H1 (cell line): Measurements from ENCODE around the gene MFSD2A. TPM values are rescaled to one million over a fixed set of nuclear protein-coding genes. Genes with fewer than 3 reads are reported as not detected.

Experiments used
- CTCF ChIA-PET: fragments of 300-600 bp; sonication (Branson Sonifier 250); formaldehyde crosslinking; loops from one replicate; lab custom pipeline; 2021; ENCODE audit not compliant: partially characterized antibody; lab: Charles Lee
- POLR2A ChIA-PET: fragments of 300-600 bp; sonication (Branson Sonifier 250); formaldehyde crosslinking; loops from one replicate; lab custom pipeline; 2021; ENCODE audit warnings: inconsistent platforms; ENCODE audit not compliant: partially characterized antibody; lab: Charles Lee
- DNase-seq, 2 experiments: peaks; one replicate each; pipeline versions ENCODE4 v3.0.0 to v3.0.0-alpha.2; 2010 to 2022; ENCODE audit warnings: low spot score in 2 of 2, low read depth in 1 of 2, mixed read lengths in 1 of 2
- FAIRE-seq: peaks from 2 replicates; lab custom pipeline; 2011; peaks lifted over from hg19 to GRCh38; lab: Jason Lieb, UNC
- H2AFZ ChIP-seq: 2 replicates; pipeline ENCODE4 v1.8.1; 2012; ENCODE audit warnings: low read length, inconsistent platforms
- H2AK5ac ChIP-seq: 2 replicates; pipeline ENCODE4 v1.6.1; 2013; ENCODE audit warnings: low read depth, low read length
- H2BK120ac ChIP-seq: replicated peaks from 2 replicates; pipeline ENCODE3; 2013; ENCODE audit warnings: low read depth, low read length, inconsistent platforms
- H2BK12ac ChIP-seq: 2 replicates; pipeline ENCODE4 v1.6.1; 2013; ENCODE audit warnings: low read depth, low read length
- H2BK15ac ChIP-seq: 2 replicates; pipeline ENCODE4 v1.6.1; 2013; ENCODE audit warnings: low read length
- H2BK20ac ChIP-seq: 2 replicates; pipeline ENCODE4 v1.6.1; 2013; ENCODE audit warnings: low read length
- H2BK5ac ChIP-seq: 2 replicates; pipeline ENCODE4 v1.6.1; 2013; ENCODE audit warnings: low read depth, low read length
- H3K14ac ChIP-seq: 2 replicates; pipeline ENCODE4 v1.6.1; 2013; ENCODE audit warnings: inconsistent platforms; ENCODE audit not compliant: insufficient read length
- H3K18ac ChIP-seq: 2 replicates; pipeline ENCODE4 v1.6.1; 2013; ENCODE audit warnings: low read length; ENCODE audit errors: extremely low read depth
- H3K23ac ChIP-seq: 2 replicates; pipeline ENCODE4 v1.6.1; 2013; ENCODE audit warnings: inconsistent platforms; ENCODE audit not compliant: insufficient read length
- H3K23me2 ChIP-seq: 2 replicates; pipeline ENCODE4 v1.6.1; 2013; ENCODE audit warnings: low read depth, low read length
- H3K27ac ChIP-seq: 2 replicates; pipeline ENCODE4 v1.6.1; 2011; ENCODE audit warnings: low read depth, low read length, inconsistent platforms
- H3K27me3 ChIP-seq, 4 experiments: replicated peaks in 1 of 4; 1 replicate in 1 of 4; 2 replicates in 3 of 4; pipeline versions ENCODE4 v1.6.1 to v1.8.1; 2011 to 2013; ENCODE audit warnings: low read length in 3 of 4, mild to moderate bottlenecking in 3 of 4, inconsistent platforms in 2 of 4, mixed read lengths in 2 of 4, moderate library complexity in 1 of 4; ENCODE audit not compliant: control insufficient read depth in 3 of 4, insufficient read depth in 3 of 4; ENCODE audit errors: extremely low read depth in 1 of 4
- H3K36me3 ChIP-seq, 4 experiments: 2 replicates each; pipeline versions ENCODE4 v1.6.1 to v1.8.1; 2011 to 2013; ENCODE audit warnings: mild to moderate bottlenecking in 4 of 4, low read length in 3 of 4, moderate library complexity in 2 of 4, control low read depth in 1 of 4, inconsistent platforms in 1 of 4; ENCODE audit not compliant: insufficient read depth in 4 of 4, control insufficient read depth in 2 of 4
- H3K4ac ChIP-seq: replicated peaks from 2 replicates; pipeline ENCODE3; 2013; ENCODE audit warnings: low read length, low read depth, mixed read lengths, inconsistent platforms; ENCODE audit not compliant: insufficient read length
- H3K4me1 ChIP-seq, 4 experiments: replicated peaks in 1 of 4; 1 replicate in 1 of 4; 2 replicates in 3 of 4; pipeline versions ENCODE4 v1.6.1 to v1.8.1; 2011 to 2013; ENCODE audit warnings: low read length in 3 of 4, inconsistent platforms in 2 of 4, mixed read lengths in 1 of 4; ENCODE audit not compliant: insufficient read depth in 4 of 4, control insufficient read depth in 3 of 4
- H3K4me2 ChIP-seq, 2 experiments: 2 replicates each; pipeline versions ENCODE4 v1.6.1 to v1.8.1; 2011 to 2013; ENCODE audit warnings: low read depth in 2 of 2, low read length in 2 of 2, control low read depth in 1 of 2, inconsistent platforms in 1 of 2, mild to moderate bottlenecking in 1 of 2; ENCODE audit not compliant: insufficient read depth in 1 of 2
- H3K4me3 ChIP-seq, 4 experiments: fragments of 200-600, 300-600 bp in 1 of 4; sonication (generic), shearing (Covaris generic), sonication (Bioruptor Twin) in 1 of 4; 2 replicates each; pipeline versions ENCODE4 v1.5.1 to v1.8.1; 2011 to 2016; ENCODE audit warnings: low read length in 4 of 4, low read depth in 3 of 4, control low read depth in 2 of 4, inconsistent platforms in 2 of 4, mild to moderate bottlenecking in 2 of 4, mixed read lengths in 1 of 4, moderate library complexity in 1 of 4; ENCODE audit not compliant: insufficient read depth in 2 of 4; ENCODE audit errors: extremely low read depth in 1 of 4
- H3K56ac ChIP-seq: replicated peaks from 2 replicates; pipeline ENCODE3; 2013; ENCODE audit warnings: low read depth, mild to moderate bottlenecking, mixed read lengths, low read length, inconsistent platforms; ENCODE audit not compliant: insufficient read length
- H3K79me1 ChIP-seq: 2 replicates; pipeline ENCODE4 v1.6.1; 2013; ENCODE audit warnings: low read depth, low read length, control low read depth
- H3K79me2 ChIP-seq, 2 experiments: 2 replicates each; pipeline versions ENCODE4 v1.6.1 to v1.8.1; 2012 to 2013; ENCODE audit warnings: low read length in 2 of 2, mild to moderate bottlenecking in 2 of 2, inconsistent platforms in 1 of 2; ENCODE audit not compliant: insufficient read depth in 2 of 2, control insufficient read depth in 1 of 2
- H3K9ac ChIP-seq, 4 experiments: replicated peaks in 1 of 4; 1 replicate in 1 of 4; 2 replicates in 3 of 4; pipeline versions ENCODE4 v1.6.1 to v1.8.1; 2011 to 2013; ENCODE audit warnings: low read depth in 3 of 4, low read length in 3 of 4, control low read depth in 2 of 4, mild to moderate bottlenecking in 2 of 4, moderate library complexity in 2 of 4, inconsistent platforms in 1 of 4; ENCODE audit errors: extremely low read depth in 1 of 4
- H3K9me3 ChIP-seq, 2 experiments: 2 replicates each; pipeline versions ENCODE4 v1.6.1 to v1.8.1; 2012 to 2013; ENCODE audit warnings: mild to moderate bottlenecking in 2 of 2, moderate library complexity in 2 of 2, control low read depth in 1 of 2, inconsistent platforms in 1 of 2, low read depth in 1 of 2, low read length in 1 of 2, mixed read lengths in 1 of 2; ENCODE audit not compliant: insufficient read depth in 2 of 2
- H4K20me1 ChIP-seq, 2 experiments: replicated peaks in 1 of 2; 2 replicates each; pipeline versions ENCODE3 to v1.8.1; 2011 to 2013; ENCODE audit warnings: inconsistent platforms in 2 of 2, low read length in 2 of 2, mild to moderate bottlenecking in 1 of 2; ENCODE audit not compliant: insufficient read depth in 2 of 2, control insufficient read depth in 1 of 2
- H4K5ac ChIP-seq: 2 replicates; pipeline ENCODE4 v1.6.1; 2013; ENCODE audit warnings: low read length, low read depth, mixed read lengths, inconsistent platforms; ENCODE audit not compliant: insufficient read length
- H4K8ac ChIP-seq: 2 replicates; pipeline ENCODE4 v1.8.0; 2013; ENCODE audit warnings: mild to moderate bottlenecking, moderate library complexity, low read length, inconsistent platforms; ENCODE audit not compliant: insufficient read depth; ENCODE audit errors: extremely low read depth
- H4K91ac ChIP-seq: replicated peaks from 2 replicates; pipeline ENCODE3; 2013; ENCODE audit warnings: low read length, mixed read lengths, inconsistent platforms; ENCODE audit not compliant: insufficient read length
- ASH2L ChIP-seq: fragments of 200-600, 300-600 bp; sonication (generic); IDR thresholded peaks from one replicate; pipeline ENCODE4 v1.7.1; 2017; ENCODE audit warnings: low read length
- CBX5 ChIP-seq: fragments of 300-800, 300-1000 bp; sonication (generic); IDR thresholded peaks from 2 replicates; pipeline ENCODE4 v1.7.1; 2016; ENCODE audit warnings: antibody characterized with exemption, low read length, low read depth
- CBX8 ChIP-seq: fragments of 300-800, 300-1000 bp; sonication (generic); IDR thresholded peaks from 2 replicates; pipeline ENCODE4 v1.7.1; 2016; ENCODE audit warnings: low read depth, low read length, borderline replicate concordance
- CEBPB ChIP-seq: IDR thresholded peaks from 2 replicates; pipeline ENCODE4 v1.6.1; 2012; ENCODE audit warnings: low read depth, low read length
- CHD2 ChIP-seq: IDR thresholded peaks from 2 replicates; pipeline ENCODE4 v1.6.1; 2012; ENCODE audit warnings: low read length, improper control_type of control experiment
- EGR1 ChIP-seq: IDR thresholded peaks from 2 replicates; pipeline ENCODE4 v1.6.1; 2011; ENCODE audit warnings: low read depth, low read length, borderline replicate concordance
- GTF2F1 ChIP-seq: IDR thresholded peaks from 2 replicates; pipeline ENCODE4 v1.6.1; 2012; ENCODE audit warnings: low read depth, low read length, improper control_type of control experiment, borderline replicate concordance
- POLR2A ChIP-seq, 2 experiments: IDR thresholded peaks; 1 replicate in 1 of 2; 2 replicates in 1 of 2; pipeline ENCODE4 v1.6.1; 2011; ENCODE audit warnings: low read depth in 2 of 2, low read length in 2 of 2, mild to moderate bottlenecking in 2 of 2; ENCODE audit errors: control extremely low read depth in 1 of 2
- SIRT6 ChIP-seq: IDR thresholded peaks from one replicate; pipeline ENCODE4 v1.7.1; 2012; ENCODE audit warnings: low read length, inconsistent platforms
- TAF1 ChIP-seq: IDR thresholded peaks from 2 replicates; pipeline ENCODE4 v1.6.1; 2011; ENCODE audit warnings: mild to moderate bottlenecking, low read depth, low read length
- TEAD4 ChIP-seq: IDR thresholded peaks from 2 replicates; pipeline ENCODE4 v1.6.1; 2012; ENCODE audit warnings: low read depth, low read length, inconsistent platforms, mixed read lengths
- WGBS, 2 experiments: shearing (Covaris generic) in 1 of 2; methylation state at CpG; one replicate each; pipeline versions ENCODE4 v1.1.6 to v1.1.7; 2013 to 2015; ENCODE audit warnings: low lambda C conversion rate in 2 of 2, mixed read lengths in 2 of 2, inconsistent platforms in 1 of 2, low coverage in 1 of 2, missing lambda C conversion rate in 1 of 2; ENCODE audit not compliant: insufficient replicate concordance in 2 of 2, insufficient coverage in 1 of 2, insufficient read length in 1 of 2; ENCODE audit errors: extremely low coverage in 1 of 2, missing lambda C conversion rate in 1 of 2; 5-methylcytosine and 5-hydroxymethylcytosine counted together
- polyA plus RNA-seq, 7 experiments: library from polyadenylated mRNA; depleted of rRNA in 3 of 7; stranded (reverse) in 5 of 7; unstranded in 2 of 7; fragments of >200 nt in 5 of 7; fragments of 200-250 nt in 2 of 7; gene quantifications; 1 replicate in 5 of 7; 2 replicates in 1 of 7; 4 replicates in 1 of 7; pipeline versions ENCODE4 v1.2.1 to v1.2.3, GENCODE V29; 2011 to 2013; ENCODE audit warnings: missing spikeins in 2 of 7, mixed read lengths in 2 of 7
- total RNA-seq: library from RNA; stranded (reverse); fragmentation: NEBNext Ultra II Directional; extraction: Animal tissue kit (Norgen Biotek cat#: 25700); gene quantifications from 2 replicates; pipeline ENCODE4 v1.2.1, GENCODE V29; 2021

Gene MFSD2A
- total and polyA plus RNA-seq, 2 of the 8 experiments (the other 6 are each of a cell fraction or from before 2014, with no cell fraction given): 18.3 to 25.9 TPM

DNA sequence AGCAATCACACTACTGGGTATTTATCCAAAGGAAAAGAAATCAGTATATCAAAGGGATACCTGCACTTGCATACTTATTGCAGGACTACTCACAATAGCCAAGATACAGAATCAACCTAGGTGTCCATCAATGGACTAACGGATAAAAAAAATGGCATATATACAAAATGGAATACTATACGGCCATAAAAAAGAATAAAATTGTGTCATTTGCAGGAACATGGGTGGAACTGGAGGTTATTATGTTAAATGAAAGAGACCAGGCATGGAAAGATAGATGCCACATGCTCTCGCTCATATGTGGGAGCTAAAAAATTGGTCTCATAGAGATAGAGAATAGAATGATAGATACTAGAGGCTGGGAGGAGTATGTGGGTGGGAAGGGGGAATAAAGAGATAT is 56.3 kb downstream of the MFSD2A start:
- Histone ChIP-seq H3K27me3 (no peaks in the 10 kb centered on the region), H3K4ac (no peak overlapping the region), H3K56ac (no peak overlapping the region), H3K9me3 (no peaks in the 10 kb centered on the region), H3K36me3 (no peaks in the 10 kb centered on the region), H3K9ac (no peak overlapping the region), H3K4me2 (no peak overlapping the region), H2BK120ac (no peak overlapping the region), H3K18ac (no peak overlapping the region), H2BK12ac (no peak overlapping the region), H3K27ac (no peak overlapping the region), H3K4me1 (no peaks in the 10 kb centered on the region), H2BK5ac (no peak overlapping the region), H2BK20ac (no peak overlapping the region), H2AK5ac (no peak overlapping the region), H2AFZ (no peak overlapping the region), H3K79me2 (no peaks in the 10 kb centered on the region), H4K20me1 (no peaks in the 10 kb centered on the region), H3K4me3 (no peak overlapping the region), H3K23me2 (no peaks in the 10 kb centered on the region), H4K5ac (no peak overlapping the region), H3K14ac (no peak overlapping the region), H2BK15ac (no peak overlapping the region), H4K91ac (no peak overlapping the region), H4K8ac (no peak overlapping the region), H3K23ac (no peak overlapping the region), H3K79me1 (no peaks in the 10 kb centered on the region)
- FAIRE-seq: no peak
- TF ChIP-seq CBX5 (no peak), GTF2F1 (no peak), POLR2A (IDR thresholded peaks at IDR 0.05; ENCODE audit: control extremely low read depth in 1 of 2, low read depth in 2 of 2, low read length in 2 of 2) (no peak), CBX8 (no peak), TAF1 (no peak), EGR1 (no peak), CHD2 (no peak), TEAD4 (no peak), SIRT6 (no peak), CEBPB (no peak), ASH2L (no peak)
- no peak for DNase-seq
- ChIA-PET POLR2A (no interaction called here), CTCF (interaction anchor here (1.0 to 1.5 kb wide), 2 partner anchors 91 to 194 kb away, joined by 3 read pairs; no protein-coding TSS in a partner anchor)
- 91% methylated on average over 3 of the region's 3 CpGs; no CpG with 5 or more reads in 1 of the 2 experiments for WGBS, 2 experiments
